Esophagus squamous epithelium (tissue), 4 donors: Measurements from ENCODE around the gene BZW2.

Experiments used
- POLR2A ChIP-seq, 4 donors: fragments of 450-650 bp; IDR thresholded peaks; one replicate each; pipeline ENCODE4 v1.6.1; 2017; ENCODE audit warnings: antibody characterized with exemption in 4 of 4, mild to moderate bottlenecking in 4 of 4, moderate library complexity in 3 of 4
- TF ChIP-seq, protein P1 (sequence below), 6 experiments: fragments of 450-650 bp in 4 of 6; fragments of 200-600 bp in 2 of 6; sonication (generic) in 2 of 6; IDR thresholded peaks; one replicate each; pipeline ENCODE4 v1.5.1; 2016 to 2019; ENCODE audit warnings: antibody characterized with exemption in 6 of 6, mild to moderate bottlenecking in 4 of 6, moderate library complexity in 4 of 6

DNA sequence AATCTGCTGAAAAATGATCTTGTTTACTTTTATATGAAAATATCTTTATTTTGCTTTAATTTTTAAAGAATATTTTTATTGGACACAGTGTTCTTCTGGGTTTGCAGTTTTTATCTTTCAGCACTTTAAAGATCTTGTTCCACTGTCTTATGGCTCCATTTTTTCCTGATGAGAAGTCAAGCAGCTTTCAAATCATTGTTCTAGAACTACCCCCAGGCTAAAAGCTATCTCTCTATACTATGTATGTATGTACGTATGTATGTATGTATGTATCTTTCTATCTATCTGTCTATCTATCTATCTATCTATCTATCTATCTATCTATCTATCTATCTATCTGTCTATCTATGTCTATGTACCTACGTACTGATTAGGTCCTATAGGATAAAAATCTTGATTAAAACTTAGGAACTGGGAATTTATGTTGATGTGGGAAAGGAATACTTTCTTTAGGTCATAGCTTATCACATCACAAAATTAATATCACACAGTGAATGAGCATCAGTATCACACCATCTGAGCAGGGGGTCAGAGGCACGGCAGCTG, 72.2 kb downstream of the BZW2 start:
- no peak for TF ChIP-seq POLR2A (IDR thresholded peaks at IDR 0.05)
- TF ChIP-seq, protein P1, sequence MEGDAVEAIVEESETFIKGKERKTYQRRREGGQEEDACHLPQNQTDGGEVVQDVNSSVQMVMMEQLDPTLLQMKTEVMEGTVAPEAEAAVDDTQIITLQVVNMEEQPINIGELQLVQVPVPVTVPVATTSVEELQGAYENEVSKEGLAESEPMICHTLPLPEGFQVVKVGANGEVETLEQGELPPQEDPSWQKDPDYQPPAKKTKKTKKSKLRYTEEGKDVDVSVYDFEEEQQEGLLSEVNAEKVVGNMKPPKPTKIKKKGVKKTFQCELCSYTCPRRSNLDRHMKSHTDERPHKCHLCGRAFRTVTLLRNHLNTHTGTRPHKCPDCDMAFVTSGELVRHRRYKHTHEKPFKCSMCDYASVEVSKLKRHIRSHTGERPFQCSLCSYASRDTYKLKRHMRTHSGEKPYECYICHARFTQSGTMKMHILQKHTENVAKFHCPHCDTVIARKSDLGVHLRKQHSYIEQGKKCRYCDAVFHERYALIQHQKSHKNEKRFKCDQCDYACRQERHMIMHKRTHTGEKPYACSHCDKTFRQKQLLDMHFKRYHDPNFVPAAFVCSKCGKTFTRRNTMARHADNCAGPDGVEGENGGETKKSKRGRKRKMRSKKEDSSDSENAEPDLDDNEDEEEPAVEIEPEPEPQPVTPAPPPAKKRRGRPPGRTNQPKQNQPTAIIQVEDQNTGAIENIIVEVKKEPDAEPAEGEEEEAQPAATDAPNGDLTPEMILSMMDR (IDR thresholded peaks at IDR 0.05), result no peak
